HG03342 (cell line): ENCODE results near the gene TJAP1.

Source experiments
- ATAC-seq: cut with Tn5 transposase; IDR thresholded peaks from one replicate; pipeline ENCODE4 v1.9.1; 2021; ENCODE audit warnings: mild to moderate bottlenecking, moderate library complexity; ENCODE audit not compliant: unreplicated experiment

Gene TJAP1

DNA sequence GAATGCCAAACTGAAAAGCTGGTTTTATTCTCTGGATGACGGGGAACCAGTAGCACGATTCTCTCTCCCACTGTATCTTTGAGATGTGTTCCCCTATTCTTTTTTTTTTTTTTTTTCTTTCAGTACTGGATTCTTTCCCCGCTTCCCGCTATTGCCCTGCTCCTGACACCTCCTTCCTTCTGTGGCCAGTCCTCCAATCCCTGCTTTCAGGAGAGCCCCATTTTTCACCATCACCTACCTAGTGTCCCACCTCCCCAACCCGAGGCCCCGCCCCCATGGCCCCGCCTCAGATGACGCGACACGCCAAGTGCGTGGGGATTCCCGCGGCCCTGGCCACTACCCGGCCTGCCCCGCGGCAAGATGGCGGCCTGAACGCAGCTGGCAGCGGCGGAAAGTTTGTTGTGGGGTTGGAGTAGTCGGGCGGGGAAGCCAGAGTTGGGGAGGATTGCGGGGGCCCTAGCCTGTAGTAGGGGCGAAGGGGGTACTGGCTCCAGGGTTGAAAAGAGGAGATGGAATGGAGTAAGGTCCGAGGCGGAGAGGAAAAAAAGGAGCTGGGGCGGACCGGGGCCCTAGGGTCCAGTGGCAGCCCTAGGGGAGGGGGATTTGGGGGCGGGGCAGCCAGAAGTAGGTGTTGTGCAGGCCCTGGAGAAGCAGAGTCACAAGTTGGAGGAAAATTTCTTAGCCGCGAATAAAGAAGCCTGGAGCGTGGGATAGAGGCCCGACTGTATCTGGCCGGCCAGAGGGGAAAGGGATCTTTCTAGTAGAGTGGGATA, at the start of gene TJAP1:
Gene TJAP1, plus strand, starts transcription at position 336 of the 773 bp plus-strand sequence. CDS start 21,432 bp downstream, outside the sequence.
- ATAC-seq = peak; percentile 92

DNA sequence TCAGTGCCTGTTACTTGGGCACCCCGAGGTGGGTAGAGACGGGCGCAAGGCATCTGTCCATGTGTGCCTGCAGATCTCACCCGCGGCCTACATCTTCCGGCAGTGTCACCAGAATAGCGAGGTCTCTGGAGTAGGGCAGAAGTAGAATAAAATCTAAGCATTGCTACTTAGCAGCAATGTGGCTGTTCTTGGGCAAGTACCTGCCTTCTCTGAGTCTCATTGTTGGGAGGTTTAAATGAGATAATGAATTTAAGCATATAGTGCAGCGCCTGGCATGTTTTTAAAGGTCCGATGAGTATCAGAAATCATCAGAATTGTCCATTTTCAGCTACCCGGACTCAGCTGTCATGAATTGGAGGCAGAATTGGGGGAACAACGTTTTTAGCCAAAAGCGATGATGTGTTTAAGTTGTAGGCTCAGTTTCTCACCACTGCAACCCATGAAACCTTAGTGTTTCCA, 49.2 kb upstream of the TJAP1 start:
- ATAC-seq = no peak

DNA sequence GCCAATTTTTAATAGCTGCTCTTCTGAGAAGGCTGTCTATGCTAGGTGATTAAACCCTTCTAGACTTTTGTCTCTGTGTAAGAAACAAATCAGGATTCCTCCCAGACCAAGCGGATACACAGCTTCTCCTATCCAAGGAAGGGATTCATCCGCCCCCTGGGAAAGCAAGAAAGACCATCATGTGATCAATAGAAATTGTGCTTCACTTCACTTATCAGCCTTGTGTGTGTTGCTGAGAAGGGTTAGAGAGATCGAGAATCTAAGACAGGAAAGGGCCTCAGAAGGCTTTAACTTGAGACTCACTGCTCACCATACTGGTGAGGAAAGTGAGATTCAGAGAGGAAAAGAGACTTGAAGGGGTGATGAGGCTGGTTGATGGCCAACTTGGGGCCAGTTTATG, 48.5 kb upstream of the TJAP1 start:
- ATAC-seq = no peak

DNA sequence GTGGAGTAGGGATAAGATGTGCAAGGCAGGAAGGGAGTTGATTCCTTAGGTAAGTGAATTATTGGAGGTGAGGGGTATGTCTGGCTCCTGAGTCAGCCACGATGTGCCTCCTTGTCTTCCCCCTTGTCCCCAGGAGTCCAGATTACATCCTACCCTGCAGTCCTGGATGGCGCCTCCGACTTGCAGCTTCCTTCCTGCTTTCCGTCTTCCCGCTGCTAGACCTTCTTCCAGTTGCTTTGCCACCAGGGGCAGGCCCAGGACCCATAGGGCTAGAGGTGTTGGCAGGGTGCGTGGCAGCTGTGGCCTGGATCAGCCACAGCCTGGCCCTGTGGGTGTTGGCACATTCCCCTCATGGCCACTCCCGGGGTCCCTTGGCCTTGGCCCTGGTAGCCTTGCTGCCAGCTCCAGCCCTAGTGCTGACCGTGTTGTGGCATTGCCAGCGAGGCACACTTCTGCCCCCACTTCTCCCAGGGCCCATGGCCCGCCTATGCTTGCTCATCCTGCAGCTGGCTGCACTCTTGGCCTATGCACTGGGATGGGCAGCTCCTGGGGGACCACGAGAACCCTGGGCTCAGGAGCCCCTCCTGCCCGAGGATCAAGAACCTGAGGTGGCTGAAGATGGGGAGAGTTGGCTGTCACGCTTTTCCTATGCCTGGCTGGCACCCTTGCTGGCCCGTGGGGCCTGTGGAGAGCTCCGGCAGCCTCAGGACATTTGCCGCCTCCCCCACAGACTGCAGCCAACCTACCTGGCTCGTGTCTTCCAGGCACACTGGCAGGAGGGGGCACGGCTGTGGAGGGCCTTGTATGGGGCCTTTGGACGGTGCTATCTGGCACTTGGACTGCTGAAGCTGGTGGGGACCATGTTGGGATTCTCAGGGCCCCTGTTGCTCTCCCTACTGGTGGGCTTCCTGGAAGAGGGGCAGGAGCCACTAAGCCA, 45.1 kb upstream of the TJAP1 start:
- no peak for ATAC-seq

- no peak for ATAC-seq
These were observed 44.2 kb upstream of the TJAP1 start for GRCh38 chr6:43433148-43433547.

GRCh38 chr6:43434001-43434840, 43.1 kb upstream of the TJAP1 start:
- no peak for ATAC-seq

GRCh38 chr6:43434943-43435342, 42.4 kb upstream of the TJAP1 start:
- no peak for ATAC-seq

DNA sequence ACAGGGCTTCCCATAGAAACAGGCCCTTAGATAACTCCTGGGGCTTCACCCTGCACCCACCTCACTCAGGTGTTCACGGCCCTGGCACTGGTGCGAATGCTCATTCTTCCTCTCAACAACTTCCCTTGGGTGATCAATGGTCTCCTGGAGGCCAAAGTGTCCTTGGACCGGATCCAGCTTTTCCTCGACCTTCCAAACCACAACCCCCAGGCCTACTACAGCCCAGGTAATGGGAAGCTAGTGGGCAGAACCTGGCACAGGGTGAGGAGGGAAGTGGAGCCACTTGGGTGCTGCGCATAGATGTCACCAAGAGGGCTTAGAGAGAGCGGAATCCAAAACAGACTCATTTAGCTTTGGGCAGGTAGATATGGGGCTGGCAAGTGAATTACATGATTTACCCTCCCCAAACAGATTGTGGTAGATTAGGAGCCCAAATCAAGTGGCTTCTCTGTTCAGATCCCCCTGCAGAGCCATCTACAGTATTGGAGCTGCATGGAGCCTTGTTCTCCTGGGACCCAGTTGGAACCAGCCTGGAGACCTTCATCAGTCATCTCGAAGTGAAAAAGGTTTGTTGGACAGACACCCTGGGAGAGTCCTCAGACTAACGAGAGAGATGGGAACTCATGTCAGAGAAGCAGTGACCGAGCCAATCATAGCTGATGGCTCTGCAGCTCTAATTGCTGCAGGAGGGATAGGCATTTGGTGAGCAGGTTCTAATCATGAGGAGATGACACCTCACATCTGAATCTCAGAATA, 41.5 kb upstream of the TJAP1 start:
- no peak for ATAC-seq

DNA sequence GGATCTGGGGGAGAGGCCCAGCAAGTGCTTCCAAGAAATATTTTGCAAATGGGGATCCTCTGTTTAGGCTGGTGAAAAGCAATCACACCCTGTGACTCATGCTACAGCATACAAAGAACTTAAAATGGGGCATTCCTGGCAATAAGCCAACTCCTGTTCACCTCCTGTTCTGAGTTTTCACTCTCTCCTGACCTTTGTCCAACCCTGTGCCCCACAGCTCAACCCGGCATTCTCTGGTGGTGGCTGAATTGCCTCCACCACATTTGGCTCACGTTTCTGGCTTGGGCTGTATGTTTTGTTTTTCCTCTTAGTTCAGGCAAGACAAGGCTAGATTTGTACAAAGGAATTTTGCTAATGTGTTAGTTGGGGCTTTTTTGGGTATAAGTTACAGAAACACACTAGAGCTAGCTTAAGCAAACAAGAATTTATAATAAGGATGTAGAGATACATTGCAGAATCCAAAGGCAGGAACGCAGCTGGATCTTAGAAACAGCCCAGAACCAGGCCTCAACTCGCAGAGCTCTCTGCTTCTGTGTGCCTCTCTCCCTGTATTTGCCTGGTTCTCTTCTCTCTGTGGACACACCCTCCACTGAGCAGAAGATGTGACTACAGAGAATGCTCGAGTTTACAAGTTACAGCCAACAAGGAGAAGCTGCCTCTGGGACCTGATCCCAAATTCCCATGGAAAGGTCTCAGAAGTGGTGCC, 40.6 kb upstream of the TJAP1 start:
- no peak for ATAC-seq

GRCh38 chr6:43437700-43438099, 39.7 kb upstream of the TJAP1 start:
- ATAC-seq = no peak

- ATAC-seq = no peak
These were observed 34.4 kb upstream of the TJAP1 start for GRCh38 chr6:43442935-43443334.

DNA sequence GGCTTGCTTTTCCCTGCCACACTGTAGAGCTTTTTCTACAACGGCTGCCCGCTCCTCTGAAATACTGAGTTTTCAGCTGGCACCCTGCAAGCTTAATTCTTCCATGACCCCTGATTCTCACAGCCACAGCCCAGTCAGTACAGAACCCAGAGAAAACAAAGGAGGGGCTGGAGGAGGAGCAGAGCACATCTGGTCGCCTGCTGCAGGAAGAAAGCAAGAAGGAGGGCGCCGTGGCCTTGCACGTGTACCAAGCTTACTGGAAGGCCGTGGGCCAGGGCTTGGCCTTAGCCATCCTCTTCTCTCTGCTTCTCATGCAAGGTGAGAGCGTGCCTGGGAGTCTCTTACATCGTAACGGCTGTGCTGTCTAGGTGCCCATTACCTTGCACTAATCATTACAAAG, 33.3 kb upstream of the TJAP1 start:
- ATAC-seq = no peak

DNA sequence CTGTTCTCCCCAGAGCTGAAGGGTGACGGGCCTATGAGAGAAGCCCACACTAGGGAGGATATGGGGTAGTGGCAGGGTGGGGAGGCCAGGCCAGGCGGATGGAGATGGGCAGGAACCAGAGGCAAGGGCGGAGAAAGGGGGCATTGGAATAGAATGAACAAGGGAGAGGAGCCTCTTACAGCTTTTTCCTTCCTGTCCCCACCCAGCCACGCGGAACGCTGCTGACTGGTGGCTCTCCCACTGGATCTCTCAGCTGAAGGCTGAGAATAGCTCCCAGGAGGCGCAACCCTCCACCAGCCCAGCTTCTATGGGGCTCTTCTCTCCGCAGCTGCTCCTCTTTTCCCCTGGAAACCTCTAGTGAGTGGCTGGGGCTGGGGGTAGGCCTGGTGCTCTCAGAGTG, 32.8 kb upstream of the TJAP1 start:
- ATAC-seq = no peak

DNA sequence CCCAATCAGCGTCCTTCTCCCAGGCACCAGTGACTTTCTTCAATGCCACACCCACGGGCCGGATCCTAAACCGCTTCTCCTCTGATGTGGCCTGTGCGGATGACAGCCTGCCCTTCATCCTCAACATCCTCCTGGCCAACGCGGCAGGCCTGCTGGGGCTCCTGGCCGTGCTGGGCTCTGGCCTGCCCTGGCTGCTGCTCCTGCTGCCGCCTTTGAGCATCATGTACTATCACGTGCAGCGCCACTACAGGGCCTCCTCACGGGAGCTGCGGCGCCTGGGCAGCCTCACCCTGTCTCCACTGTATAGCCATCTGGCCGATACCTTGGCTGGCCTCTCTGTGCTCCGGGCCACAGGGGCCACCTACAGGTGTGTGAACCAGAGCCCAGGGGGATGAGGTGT, 31.8 kb upstream of the TJAP1 start:
- no peak for ATAC-seq

- ATAC-seq = no peak
These were observed 29.8 kb upstream of the TJAP1 start for GRCh38 chr6:43447604-43448003.

DNA sequence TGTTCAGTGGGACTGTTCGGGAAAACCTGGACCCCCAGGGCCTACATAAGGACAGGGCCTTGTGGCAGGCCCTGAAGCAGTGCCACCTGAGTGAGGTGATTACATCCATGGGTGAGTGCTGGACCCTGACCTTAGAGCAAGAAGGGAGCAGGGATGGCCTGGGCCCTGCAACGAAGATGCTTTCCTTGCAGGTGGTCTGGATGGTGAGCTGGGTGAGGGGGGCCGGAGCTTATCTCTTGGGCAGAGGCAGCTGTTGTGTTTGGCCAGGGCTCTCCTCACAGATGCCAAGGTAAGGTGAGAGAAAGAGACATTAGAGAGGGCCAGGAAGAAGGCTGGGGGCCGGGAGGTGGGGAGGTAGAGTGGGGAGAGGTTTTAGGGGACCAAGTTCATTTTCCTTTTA, 28.5 kb upstream of the TJAP1 start:
- no peak for ATAC-seq

- no peak for ATAC-seq
These were observed 26.7 kb upstream of the TJAP1 start for GRCh38 chr6:43450699-43451131.

DNA sequence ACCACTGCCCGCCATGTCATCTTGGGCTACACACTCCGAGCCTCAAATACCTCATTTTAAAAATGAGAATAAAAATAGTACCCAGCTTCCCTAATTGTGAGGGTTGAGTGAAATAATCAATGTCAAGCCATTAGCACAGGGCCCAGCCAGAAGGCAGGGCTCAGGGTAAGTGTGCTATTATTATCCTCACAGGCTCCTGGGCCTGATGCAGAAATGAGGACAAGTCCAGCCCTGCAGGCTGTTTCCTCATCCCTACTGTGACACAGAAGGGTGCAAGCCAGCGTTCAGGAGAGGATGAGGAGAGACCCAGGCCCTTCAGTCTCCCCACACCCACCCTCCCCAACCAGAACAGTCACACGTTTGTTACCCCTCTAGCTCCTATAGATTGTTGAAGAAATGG, 26.0 kb upstream of the TJAP1 start:
- ATAC-seq = no peak

DNA sequence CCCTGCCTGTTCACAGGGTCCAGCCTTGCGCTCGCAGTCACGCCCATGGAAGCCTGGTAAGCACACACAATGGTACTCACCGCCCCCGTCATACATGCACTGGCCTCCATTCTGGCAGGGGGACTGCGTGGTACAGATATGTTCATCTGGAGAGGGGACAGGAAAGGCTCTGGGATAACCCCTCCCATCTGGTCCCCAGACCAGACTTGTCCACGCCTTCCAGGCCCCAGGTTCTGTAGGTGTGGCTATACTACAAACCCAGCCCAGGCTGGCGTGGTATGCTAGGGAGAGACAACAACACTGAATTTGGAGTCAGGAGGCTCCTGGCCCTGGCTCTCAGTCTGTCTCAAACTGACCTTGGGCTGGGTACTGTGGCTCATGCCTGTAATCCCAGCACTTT, 25.4 kb upstream of the TJAP1 start:
- ATAC-seq = no peak

GRCh38 chr6:43452896-43453295, 24.5 kb upstream of the TJAP1 start:
- ATAC-seq = no peak
